ENCODE data around the gene RCC1.
"Not testable (repeated sequence)": the region's sequence is repeated elsewhere in the genome, so short reads cannot be mapped to it uniquely, and the experiment has no call there.

Gene RCC1

GRCh38 chr1:28510273-28510969 is 4.6 kb downstream of the RCC1 start:
- H3K9me3 ChIP-seq: no peaks in the 10 kb centered on the region
- TF ChIP-seq Cebpa-rat (IDR thresholded peaks at IDR 0.05): no peak
- H4K20me1 ChIP-seq: peaks cover 89% of the 10 kb centered on the region
- H3K4me2 ChIP-seq: peak overlapping the region; percentile 95
- H3K36me3 ChIP-seq: peaks cover 91% of the 10 kb centered on the region
- H3K27ac ChIP-seq: peak overlapping the region; percentile 99
- H3K4me1 ChIP-seq: peaks cover 42% of the 10 kb centered on the region
- H3K4me3 ChIP-seq: peak overlapping the region; percentile 83
- peak overlapping the region; percentile 100 for H3K9ac ChIP-seq
- H3K27me3 ChIP-seq: no peaks in the 10 kb centered on the region

- H3K9ac ChIP-seq: peak overlapping the region; percentile 100
Measured at GRCh38 chr1:28510970-28511440, 5.2 kb downstream of the RCC1 start.

GRCh38 chr1:28512058-28512611 is 6.3 kb downstream of the RCC1 start:
- no peak for TF ChIP-seq Cebpa-rat (IDR thresholded peaks at IDR 0.05)
- Histone ChIP-seq H3K9me3 (no peaks in the 10 kb centered on the region), H3K4me2 (peak overlapping the region; percentile 95), H3K9ac (peak overlapping the region; percentile 100; the same call in 1 of the 2 replicates), H3K36me3 (peaks cover 82% of the 10 kb centered on the region), H3K27ac (peak overlapping the region; percentile 99; the same call in 1 of the 2 replicates), H3K27me3 (no peaks in the 10 kb centered on the region), H3K4me1 (peaks cover 43% of the 10 kb centered on the region), H4K20me1 (peaks cover 100% of the 10 kb centered on the region), H3K4me3 (peak overlapping the region; percentile 83; the same call in 1 of the 2 replicates)

More at GRCh38 chr1:28510970-28511440, 5.2 kb downstream of the RCC1 start:
- Histone ChIP-seq H3K9me3 (no peaks in the 10 kb centered on the region), H4K20me1 (peaks cover 95% of the 10 kb centered on the region), H3K36me3 (peaks cover 91% of the 10 kb centered on the region), H3K4me2 (peak overlapping the region; percentile 95), H3K4me3 (peak overlapping the region; percentile 83), H3K27me3 (no peaks in the 10 kb centered on the region), H3K27ac (peak overlapping the region; percentile 99), H3K4me1 (peaks cover 42% of the 10 kb centered on the region)
- no peak for TF ChIP-seq Cebpa-rat (IDR thresholded peaks at IDR 0.05)

- not testable (repeated sequence) for H3K9ac ChIP-seq, H3K27ac ChIP-seq, H3K9me3 ChIP-seq, H3K4me3 ChIP-seq, H3K27me3 ChIP-seq, H3K4me2 ChIP-seq
- Histone ChIP-seq H3K4me1 (peaks cover 43% of the 10 kb centered on the region), H3K36me3 (peaks cover 59% of the 10 kb centered on the region), H4K20me1 (peaks cover 94% of the 10 kb centered on the region)
Measured at GRCh38 chr1:28514445-28514933, 8.6 kb downstream of the RCC1 start.

- H3K4me2 ChIP-seq: no peak overlapping the region
- no peak overlapping the region for H3K4me3 ChIP-seq
- H4K20me1 ChIP-seq: peaks cover 94% of the 10 kb centered on the region
- TF ChIP-seq Cebpa-rat (IDR thresholded peaks at IDR 0.05): no peak
- no peaks in the 10 kb centered on the region for H3K9me3 ChIP-seq
- no peak overlapping the region for H3K9ac ChIP-seq
- peaks cover 53% of the 10 kb centered on the region for H3K36me3 ChIP-seq
- no peaks in the 10 kb centered on the region for H3K27me3 ChIP-seq
- peaks cover 44% of the 10 kb centered on the region for H3K4me1 ChIP-seq
- H3K27ac ChIP-seq: peak overlapping the region; percentile 96; the same call in 1 of the 2 replicates
Measured at GRCh38 chr1:28516518-28516956, 10.7 kb downstream of the RCC1 start.

GRCh38 chr1:28517649-28517999 is 11.8 kb downstream of the RCC1 start:
- peak overlapping the region; percentile 94 for H3K9ac ChIP-seq
- H3K36me3 ChIP-seq: peaks cover 53% of the 10 kb centered on the region
- no peaks in the 10 kb centered on the region for H3K27me3 ChIP-seq
- H4K20me1 ChIP-seq: peaks cover 94% of the 10 kb centered on the region
- peak overlapping the region; percentile 96 for H3K27ac ChIP-seq
- H3K4me2 ChIP-seq: peak overlapping the region; percentile 96
- no peak for TF ChIP-seq Cebpa-rat (IDR thresholded peaks at IDR 0.05)
- H3K9me3 ChIP-seq: no peaks in the 10 kb centered on the region
- peak overlapping the region; percentile 77 for H3K4me3 ChIP-seq
- peaks cover 46% of the 10 kb centered on the region for H3K4me1 ChIP-seq

- peaks cover 94% of the 10 kb centered on the region for H4K20me1 ChIP-seq
- no peak for TF ChIP-seq Cebpa-rat (IDR thresholded peaks at IDR 0.05)
- H3K9me3 ChIP-seq: no peaks in the 10 kb centered on the region
- H3K36me3 ChIP-seq: peaks cover 53% of the 10 kb centered on the region
- peak overlapping the region; percentile 96 for H3K27ac ChIP-seq
- peak overlapping the region; percentile 94 for H3K9ac ChIP-seq
- no peaks in the 10 kb centered on the region for H3K27me3 ChIP-seq
- H3K4me3 ChIP-seq: peak overlapping the region; percentile 77
- H3K4me2 ChIP-seq: peak overlapping the region; percentile 96
- H3K4me1 ChIP-seq: peaks cover 46% of the 10 kb centered on the region
Measured at GRCh38 chr1:28518000-28518744, 12.3 kb downstream of the RCC1 start.

- no peak for TF ChIP-seq Cebpa-rat (IDR thresholded peaks at IDR 0.05)
- H4K20me1 ChIP-seq: peaks cover 94% of the 10 kb centered on the region
- H3K4me3 ChIP-seq: peak overlapping the region; percentile 77
Measured at GRCh38 chr1:28518745-28519341, 13.0 kb downstream of the RCC1 start.

More at GRCh38 chr1:28518745-28519341, 13.0 kb downstream of the RCC1 start:
- Histone ChIP-seq H3K27ac (peak overlapping the region; percentile 96), H3K9me3 (no peaks in the 10 kb centered on the region), H3K9ac (peak overlapping the region; percentile 94), H3K4me1 (peaks cover 52% of the 10 kb centered on the region), H3K27me3 (no peaks in the 10 kb centered on the region), H3K36me3 (peaks cover 53% of the 10 kb centered on the region), H3K4me2 (peak overlapping the region; percentile 96)

Measured in BLaER1 (cell line).